GM12878 (cell line): ENCODE results near the gene COG7. TPM values are rescaled to one million over a fixed set of nuclear protein-coding genes. Genes with fewer than 3 reads are reported as not detected.

ENCODE experiments used
- ATAC-seq: fragments of 200-7000 bp; cut with Tn5 transposase; 3 replicates; pipeline ENCODE4 v1.9.1; 2020; ENCODE audit warnings: mild to moderate bottlenecking, moderate library complexity
- BruUV-seq: library from RNA; stranded (reverse); fragments of 400-500 nt; replicated peaks from 2 replicates; lab custom pipeline; 2021; lab: Mats Ljungman, UMichigan
- CTCF ChIA-PET: fragments of 300-600 bp; sonication (Branson Sonifier 250); formaldehyde crosslinking; extraction: SDS; loops from one replicate; lab custom pipeline; 2021; ENCODE audit warnings: inconsistent platforms; lab: Yijun Ruan, JAX
- POLR2A ChIA-PET: fragments of 350-600 bp; formaldehyde crosslinking; extraction: SDS; loops from one replicate; lab custom pipeline; 2021; ENCODE audit warnings: inconsistent platforms; lab: Charles Lee
- RAD21 ChIA-PET: fragments of 300-600 bp; sonication (Branson Sonifier 250); formaldehyde crosslinking; loops from one replicate; lab custom pipeline; 2023; ENCODE audit warnings: antibody characterized with exemption; ENCODE audit not compliant: unreplicated experiment; lab: Charles Lee
- SMC1A ChIA-PET: fragments of 300-600 bp; sonication (Branson Sonifier 250); formaldehyde crosslinking; loops from one replicate; lab custom pipeline; 2023; ENCODE audit not compliant: unreplicated experiment, uncharacterized antibody; lab: Charles Lee
- DNase-seq: peaks from one replicate; pipeline ENCODE4 v3.0.0-alpha.2; 2011; ENCODE audit warnings: low read depth, low spot score
- FAIRE-seq: peaks from 3 replicates; lab custom pipeline; 2011; peaks lifted over from hg19 to GRCh38; lab: Jason Lieb, UNC
- H2AFZ ChIP-seq: 2 replicates; pipeline ENCODE4 v1.6.0; 2011; ENCODE audit warnings: low read depth, low read length, control low read depth; ENCODE audit not compliant: control insufficient read depth
- H3K27ac ChIP-seq: 2 replicates; pipeline ENCODE4 v1.5.1; 2011; ENCODE audit warnings: control low read depth; ENCODE audit not compliant: control insufficient read depth, insufficient read depth
- H3K27me3 ChIP-seq, 2 experiments: replicated peaks in 1 of 2; 2 replicates each; pipeline versions ENCODE4 v1.6.0 to v1.6.1; 2011; ENCODE audit warnings: low read length in 1 of 2; ENCODE audit not compliant: control insufficient read depth in 2 of 2, insufficient read depth in 2 of 2
- H3K36me3 ChIP-seq, 2 experiments: 2 replicates each; pipeline ENCODE4 v1.5.1; 2011; ENCODE audit warnings: low read length in 1 of 2; ENCODE audit not compliant: control insufficient read depth in 2 of 2, insufficient read depth in 2 of 2
- H3K4me1 ChIP-seq: 2 replicates; pipeline ENCODE4 v1.6.1; 2011; ENCODE audit warnings: mild to moderate bottlenecking, low read length, moderate library complexity, mixed read lengths; ENCODE audit not compliant: control insufficient read depth, insufficient read depth
- H3K4me2 ChIP-seq: 2 replicates; pipeline ENCODE4 v1.6.0; 2011; ENCODE audit warnings: control low read depth; ENCODE audit not compliant: control insufficient read depth, insufficient read depth
- H3K4me3 ChIP-seq: fragments of 200-600 bp; sonication (generic); 2 replicates; pipeline ENCODE4 v1.5.1; 2016
- H3K79me2 ChIP-seq: 2 replicates; pipeline ENCODE4 v1.6.0; 2011; ENCODE audit warnings: low read length; ENCODE audit not compliant: control insufficient read depth, insufficient read depth
- H3K9ac ChIP-seq: 2 replicates; pipeline ENCODE4 v1.8.0; 2011; ENCODE audit warnings: low read length, control low read depth, mixed read lengths; ENCODE audit not compliant: control insufficient read depth, insufficient read depth
- H3K9me3 ChIP-seq: replicated peaks from 3 replicates; pipeline ENCODE4 v1.5.1; 2011; ENCODE audit warnings: mild to moderate bottlenecking, low read length; ENCODE audit not compliant: control insufficient read depth, insufficient read depth
- H4K20me1 ChIP-seq: 2 replicates; pipeline ENCODE4 v1.6.0; 2011; ENCODE audit not compliant: control insufficient read depth, insufficient read depth
- CBFB ChIP-seq: IDR thresholded peaks from 2 replicates; pipeline ENCODE4 v1.6.1; 2016; ENCODE audit warnings: antibody characterized with exemption, low read depth
- CBX5 ChIP-seq: sonication (generic); IDR thresholded peaks from 2 replicates; pipeline ENCODE4 v1.6.1; 2016; ENCODE audit warnings: low read depth, moderate library complexity, mild to moderate bottlenecking, inconsistent platforms
- CEBPB ChIP-seq, 2 experiments: fragments of 150-350 bp in 1 of 2; IDR thresholded peaks; 2 replicates each; pipeline ENCODE4 v1.6.1; 2012 to 2014; ENCODE audit warnings: low read depth in 2 of 2, low read length in 2 of 2, borderline replicate concordance in 1 of 2, inconsistent platforms in 1 of 2
- CREM ChIP-seq: IDR thresholded peaks from 2 replicates; pipeline ENCODE4 v1.6.1; 2014; ENCODE audit warnings: antibody characterized with exemption, low read depth
- JUNB ChIP-seq: IDR thresholded peaks from 2 replicates; pipeline ENCODE4 v1.6.1; 2016; ENCODE audit warnings: antibody characterized with exemption, mild to moderate bottlenecking
- MYB ChIP-seq: fragments of 150-350 bp; IDR thresholded peaks from 2 replicates; pipeline ENCODE4 v1.6.1; 2014; ENCODE audit warnings: mild to moderate bottlenecking, low read depth, low read length, borderline replicate concordance
- NFYB ChIP-seq: IDR thresholded peaks from 2 replicates; pipeline ENCODE4 v1.6.1; 2011; ENCODE audit warnings: low read depth, mild to moderate bottlenecking, low read length, improper control_type of control experiment, moderate library complexity; ENCODE audit not compliant: insufficient read depth
- POLR2AphosphoS2 ChIP-seq: IDR thresholded peaks from 2 replicates; pipeline ENCODE4 v1.6.1; 2011; ENCODE audit warnings: low read depth, mild to moderate bottlenecking, low read length, improper control_type of control experiment, moderate library complexity
- POLR2AphosphoS5 ChIP-seq: IDR thresholded peaks from 2 replicates; pipeline ENCODE4 v1.6.1; 2011; ENCODE audit warnings: mild to moderate bottlenecking, low read length, inconsistent platforms
- ZNF24 ChIP-seq: fragments of 450-650 bp; IDR thresholded peaks from 2 replicates; pipeline ENCODE4 v1.6.1; 2017; ENCODE audit warnings: antibody characterized with exemption, mild to moderate bottlenecking
- WGBS: methylation state at CpG from one replicate; pipeline ENCODE4 v1.1.6; 2016; ENCODE audit warnings: low lambda C conversion rate; ENCODE audit not compliant: insufficient replicate concordance, insufficient coverage; ENCODE audit errors: missing lambda C conversion rate; 5-methylcytosine and 5-hydroxymethylcytosine counted together
- in situ Hi-C: fragments of 300-500 bp; cut with MboI; formaldehyde crosslinking; loops from 9 replicates; pipeline ENCODE4 v1.14.3; 2018; ENCODE audit warnings: mixed read lengths
- intact Hi-C: fragments of 100-400 bp; cut with micrococcal nuclease; formaldehyde crosslinking; loops from one replicate; pipeline ENCODE4 v1.14.2; 2022; ENCODE audit not compliant: unreplicated experiment
- polyA plus RNA-seq, 11 experiments: library from polyadenylated mRNA; depleted of rRNA in 4 of 11; unstranded in 6 of 11; stranded (reverse) in 5 of 11; fragments of >200 nt; fragmentation: Nextera tagmentation in 4 of 11; fragmentation: Illumina TruSeq in 1 of 11; extraction: Ambion mirVana in 4 of 11; extraction: Trizol in 1 of 11; gene quantifications; 1 replicate in 1 of 11; 2 replicates in 10 of 11; pipeline versions ENCODE4 v1.2.1 to v1.2.3, GENCODE V29; 2011 to 2016; ENCODE audit warnings: inconsistent platforms in 2 of 11, missing spikeins in 2 of 11, low read depth in 1 of 11
- total RNA-seq, 4 experiments: library from RNA; depleted of rRNA in 3 of 4; stranded (reverse); fragments of >200 nt in 3 of 4; fragmentation: Illumina TruSeq in 1 of 4; extraction: Trizol in 1 of 4; gene quantifications; 2 replicates each; pipeline versions ENCODE4 v1.2.1 to v1.2.3, GENCODE V29; 2013 to 2021
- TF ChIP-seq, protein P1 (sequence below): IDR thresholded peaks from 2 replicates; pipeline ENCODE4 v1.6.1; 2012; ENCODE audit warnings: improper control_type of control experiment, low read depth, low read length; ENCODE audit not compliant: insufficient replicate concordance
- TF ChIP-seq, protein P2 (sequence below): fragments of 450-650 bp; IDR thresholded peaks from 2 replicates; pipeline ENCODE4 v1.6.1; 2017; ENCODE audit warnings: borderline replicate concordance

The COG7 gene
- total and polyA plus RNA-seq, 10 of the 15 experiments (the other 5 are each of a cell fraction or from before 2014, with no cell fraction given), result 2.9 to 24.0 (median 10.0) TPM

DNA sequence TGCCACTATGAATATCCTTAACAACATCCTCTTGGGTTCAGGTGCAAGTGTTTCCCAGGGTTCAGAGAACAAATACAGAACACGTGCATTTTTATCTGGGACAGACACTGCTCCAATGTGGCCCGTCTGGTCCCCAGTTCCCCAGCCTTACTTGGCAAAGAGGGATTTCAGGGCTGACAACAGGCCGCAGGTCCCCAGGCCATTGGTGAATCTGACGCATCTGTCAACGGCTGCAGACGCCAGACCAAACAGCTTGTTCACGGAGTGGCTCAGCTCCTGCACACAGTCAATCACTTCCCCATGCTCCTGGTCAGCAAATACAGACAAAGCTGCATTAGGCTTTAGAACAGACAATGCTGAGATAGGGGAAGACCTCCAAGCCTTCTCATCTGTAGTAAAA lies 36.2 kb downstream of the COG7 start:
- Histone ChIP-seq H3K4me1 (no peaks in the 10 kb centered on the region), H4K20me1 (no peaks in the 10 kb centered on the region), H3K4me3 (no peak overlapping the region), H3K27me3 (no peaks in the 10 kb centered on the region), H3K36me3 (peaks cover 2% of the 10 kb centered on the region in 2 experiments; a peak in 3 of 4 replicates), H3K9me3 (no peaks in the 10 kb centered on the region), H3K9ac (no peak overlapping the region), H3K27ac (no peak overlapping the region), H3K4me2 (no peak overlapping the region)
- ChIA-PET RAD21 (no interaction called here), SMC1A (interaction anchor here (3.3 kb wide), 1 partner anchor 17 kb away, joined by 12 read pairs; no protein-coding TSS in a partner anchor), POLR2A (no interaction called here)
- no TSS peak for BruUV-seq
- no peak for DNase-seq
- TF ChIP-seq, protein P1, sequence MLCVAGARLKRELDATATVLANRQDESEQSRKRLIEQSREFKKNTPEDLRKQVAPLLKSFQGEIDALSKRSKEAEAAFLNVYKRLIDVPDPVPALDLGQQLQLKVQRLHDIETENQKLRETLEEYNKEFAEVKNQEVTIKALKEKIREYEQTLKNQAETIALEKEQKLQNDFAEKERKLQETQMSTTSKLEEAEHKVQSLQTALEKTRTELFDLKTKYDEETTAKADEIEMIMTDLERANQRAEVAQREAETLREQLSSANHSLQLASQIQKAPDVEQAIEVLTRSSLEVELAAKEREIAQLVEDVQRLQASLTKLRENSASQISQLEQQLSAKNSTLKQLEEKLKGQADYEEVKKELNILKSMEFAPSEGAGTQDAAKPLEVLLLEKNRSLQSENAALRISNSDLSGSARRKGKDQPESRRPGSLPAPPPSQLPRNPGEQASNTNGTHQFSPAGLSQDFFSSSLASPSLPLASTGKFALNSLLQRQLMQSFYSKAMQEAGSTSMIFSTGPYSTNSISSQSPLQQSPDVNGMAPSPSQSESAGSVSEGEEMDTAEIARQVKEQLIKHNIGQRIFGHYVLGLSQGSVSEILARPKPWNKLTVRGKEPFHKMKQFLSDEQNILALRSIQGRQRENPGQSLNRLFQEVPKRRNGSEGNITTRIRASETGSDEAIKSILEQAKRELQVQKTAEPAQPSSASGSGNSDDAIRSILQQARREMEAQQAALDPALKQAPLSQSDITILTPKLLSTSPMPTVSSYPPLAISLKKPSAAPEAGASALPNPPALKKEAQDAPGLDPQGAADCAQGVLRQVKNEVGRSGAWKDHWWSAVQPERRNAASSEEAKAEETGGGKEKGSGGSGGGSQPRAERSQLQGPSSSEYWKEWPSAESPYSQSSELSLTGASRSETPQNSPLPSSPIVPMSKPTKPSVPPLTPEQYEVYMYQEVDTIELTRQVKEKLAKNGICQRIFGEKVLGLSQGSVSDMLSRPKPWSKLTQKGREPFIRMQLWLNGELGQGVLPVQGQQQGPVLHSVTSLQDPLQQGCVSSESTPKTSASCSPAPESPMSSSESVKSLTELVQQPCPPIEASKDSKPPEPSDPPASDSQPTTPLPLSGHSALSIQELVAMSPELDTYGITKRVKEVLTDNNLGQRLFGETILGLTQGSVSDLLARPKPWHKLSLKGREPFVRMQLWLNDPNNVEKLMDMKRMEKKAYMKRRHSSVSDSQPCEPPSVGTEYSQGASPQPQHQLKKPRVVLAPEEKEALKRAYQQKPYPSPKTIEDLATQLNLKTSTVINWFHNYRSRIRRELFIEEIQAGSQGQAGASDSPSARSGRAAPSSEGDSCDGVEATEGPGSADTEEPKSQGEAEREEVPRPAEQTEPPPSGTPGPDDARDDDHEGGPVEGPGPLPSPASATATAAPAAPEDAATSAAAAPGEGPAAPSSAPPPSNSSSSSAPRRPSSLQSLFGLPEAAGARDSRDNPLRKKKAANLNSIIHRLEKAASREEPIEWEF, result no peak
- no peak for TF ChIP-seq JUNB
- no peak for TF ChIP-seq CBFB
- TF ChIP-seq, protein P2, sequence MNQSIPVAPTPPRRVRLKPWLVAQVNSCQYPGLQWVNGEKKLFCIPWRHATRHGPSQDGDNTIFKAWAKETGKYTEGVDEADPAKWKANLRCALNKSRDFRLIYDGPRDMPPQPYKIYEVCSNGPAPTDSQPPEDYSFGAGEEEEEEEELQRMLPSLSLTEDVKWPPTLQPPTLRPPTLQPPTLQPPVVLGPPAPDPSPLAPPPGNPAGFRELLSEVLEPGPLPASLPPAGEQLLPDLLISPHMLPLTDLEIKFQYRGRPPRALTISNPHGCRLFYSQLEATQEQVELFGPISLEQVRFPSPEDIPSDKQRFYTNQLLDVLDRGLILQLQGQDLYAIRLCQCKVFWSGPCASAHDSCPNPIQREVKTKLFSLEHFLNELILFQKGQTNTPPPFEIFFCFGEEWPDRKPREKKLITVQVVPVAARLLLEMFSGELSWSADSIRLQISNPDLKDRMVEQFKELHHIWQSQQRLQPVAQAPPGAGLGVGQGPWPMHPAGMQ, result no peak
- no peak for TF ChIP-seq CEBPB (IDR thresholded peaks at IDR 0.05; ENCODE audit: borderline replicate concordance in 1 of 2, low read depth in 2 of 2, low read length in 2 of 2)
- TF ChIP-seq CBX5, result no peak
- TF ChIP-seq ZNF24, result no peak
- no peak for TF ChIP-seq NFYB
- TF ChIP-seq POLR2AphosphoS5, result no peak
- TF ChIP-seq POLR2AphosphoS2, result no peak
- no peak for TF ChIP-seq CREM
- TF ChIP-seq MYB, result no peak
- TF ChIP-seq, all 136 proteins: peak for 0
- 94% methylated on average over 7 of the region's 7 CpGs for whole genome bisulfite sequencing
- FAIRE-seq, result no peak
- ATAC-seq, result no peak
- in situ Hi-C loops (no loop called here), intact Hi-C loops (no loop called here)
- Histone ChIP-seq H3K79me2 (no peaks in the 10 kb centered on the region), H2AFZ (no peak overlapping the region)
- CTCF ChIA-PET, result interaction anchor here (0.7 to 2.5 kb wide), 2 partner anchors 18 to 254 kb away, joined by 3 to 17 read pairs; no protein-coding TSS in a partner anchor
